Activated naive CD4-positive, alpha-beta T cell treated with anti-CD3 and anti-CD28 coated beads for 36 hours (primary cell): ENCODE results near the gene CCDC88B. TPM values are rescaled to one million over a fixed set of nuclear protein-coding genes. Genes with fewer than 3 reads are reported as not detected.
A peak's percentile ranks its signal among the peaks of the same experiment; 100 is the strongest.

Source experiments
- CTCF ChIA-PET: fragments of 350-600 bp; sonication (Branson Sonifier 250); formaldehyde crosslinking; loops from one replicate; lab custom pipeline; 2021; ENCODE audit warnings: antibody characterized with exemption; lab: Charles Lee
- DNase-seq: peaks from one replicate; pipeline ENCODE4 v3.0.0-alpha.2; 2020
- H3K27ac Mint-ChIP-seq: one replicate; pipeline ENCODE4 v1.8.0; 2021; ENCODE audit warnings: mild to moderate bottlenecking, mixed read lengths
- H3K27me3 Mint-ChIP-seq: one replicate; pipeline ENCODE4 v1.8.0; 2021; ENCODE audit warnings: low read depth, mixed read lengths
- H3K36me3 Mint-ChIP-seq: one replicate; pipeline ENCODE4 v1.8.0; 2021; ENCODE audit warnings: low read depth, mixed read lengths
- H3K4me1 Mint-ChIP-seq: one replicate; pipeline ENCODE4 v1.8.0; 2021; ENCODE audit warnings: low read depth, mixed read lengths
- H3K4me3 Mint-ChIP-seq: one replicate; pipeline ENCODE4 v1.8.0; 2021; ENCODE audit warnings: mild to moderate bottlenecking, moderate library complexity, mixed read lengths
- H3K9me3 Mint-ChIP-seq: one replicate; pipeline ENCODE4 v1.8.0; 2021; ENCODE audit warnings: mixed read lengths
- intact Hi-C: fragments of 100-400 bp; cut with micrococcal nuclease; formaldehyde crosslinking; loops from one replicate; pipeline ENCODE4 v1.15.1; 2023
- total RNA-seq, 2 experiments: library from RNA; stranded (reverse); gene quantifications; one replicate each; pipeline ENCODE4 v1.2.3, GENCODE V29; 2021

CCDC88B gene
- total RNA-seq, 2 experiments from 2014 or later: 53.2 to 61.9 TPM

DNA sequence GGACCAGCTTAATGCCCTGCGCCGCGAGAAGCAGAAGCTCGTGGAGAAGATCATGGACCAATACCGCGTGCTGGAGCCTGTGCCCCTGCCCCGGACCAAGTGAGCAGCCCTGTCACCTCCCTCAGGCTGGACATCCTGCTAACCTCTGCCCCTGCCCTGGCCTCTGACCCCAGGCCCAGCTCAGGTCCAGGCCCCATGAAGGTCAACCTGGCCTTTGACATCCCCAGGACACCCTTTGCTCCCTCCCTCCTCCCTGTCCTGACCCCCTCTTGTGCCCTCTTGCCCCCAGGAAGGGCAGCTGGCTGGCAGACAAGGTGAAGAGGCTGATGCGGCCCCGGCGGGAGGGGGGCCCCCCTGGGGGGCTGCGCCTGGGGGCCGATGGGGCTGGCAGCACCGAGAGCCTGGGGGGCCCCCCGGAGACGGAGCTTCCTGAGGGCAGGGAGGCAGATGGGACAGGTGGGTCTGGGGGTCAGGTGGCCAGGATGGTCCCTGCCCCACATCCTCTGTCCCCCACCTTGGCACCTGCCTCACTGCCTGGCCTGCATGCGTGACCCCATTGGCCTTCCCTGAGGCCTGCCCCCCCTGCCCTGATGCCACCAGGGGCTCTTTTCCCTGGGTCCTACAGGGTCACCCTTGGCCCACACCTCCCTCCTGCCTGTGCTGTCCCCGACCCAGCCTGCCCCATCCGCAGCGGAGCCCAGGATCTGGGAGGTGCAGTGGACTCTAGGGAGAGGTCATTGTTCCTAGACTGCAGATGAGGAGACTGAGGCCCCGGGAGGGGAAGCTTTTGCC is 13.9 kb downstream of the CCDC88B start:
- H3K27ac Mint-ChIP-seq: no peak overlapping the region
- H3K27me3 Mint-ChIP-seq: no peaks in the 10 kb centered on the region
- DNase-seq: no peak
- intact Hi-C loops: no loop called here
- H3K4me3 Mint-ChIP-seq: no peak overlapping the region
- peaks cover 16% of the 10 kb centered on the region for H3K4me1 Mint-ChIP-seq
- no peaks in the 10 kb centered on the region for H3K9me3 Mint-ChIP-seq
- H3K36me3 Mint-ChIP-seq: peaks cover 2% of the 10 kb centered on the region
- CTCF ChIA-PET: interaction anchor here (1.0 to 7.0 kb wide), 6 partner anchors 11 to 95 kb away, joined by 3 to 61 read pairs (median 8); partner anchors contain the start of genes CCDC88B, PRDX5 and TRMT112

DNA sequence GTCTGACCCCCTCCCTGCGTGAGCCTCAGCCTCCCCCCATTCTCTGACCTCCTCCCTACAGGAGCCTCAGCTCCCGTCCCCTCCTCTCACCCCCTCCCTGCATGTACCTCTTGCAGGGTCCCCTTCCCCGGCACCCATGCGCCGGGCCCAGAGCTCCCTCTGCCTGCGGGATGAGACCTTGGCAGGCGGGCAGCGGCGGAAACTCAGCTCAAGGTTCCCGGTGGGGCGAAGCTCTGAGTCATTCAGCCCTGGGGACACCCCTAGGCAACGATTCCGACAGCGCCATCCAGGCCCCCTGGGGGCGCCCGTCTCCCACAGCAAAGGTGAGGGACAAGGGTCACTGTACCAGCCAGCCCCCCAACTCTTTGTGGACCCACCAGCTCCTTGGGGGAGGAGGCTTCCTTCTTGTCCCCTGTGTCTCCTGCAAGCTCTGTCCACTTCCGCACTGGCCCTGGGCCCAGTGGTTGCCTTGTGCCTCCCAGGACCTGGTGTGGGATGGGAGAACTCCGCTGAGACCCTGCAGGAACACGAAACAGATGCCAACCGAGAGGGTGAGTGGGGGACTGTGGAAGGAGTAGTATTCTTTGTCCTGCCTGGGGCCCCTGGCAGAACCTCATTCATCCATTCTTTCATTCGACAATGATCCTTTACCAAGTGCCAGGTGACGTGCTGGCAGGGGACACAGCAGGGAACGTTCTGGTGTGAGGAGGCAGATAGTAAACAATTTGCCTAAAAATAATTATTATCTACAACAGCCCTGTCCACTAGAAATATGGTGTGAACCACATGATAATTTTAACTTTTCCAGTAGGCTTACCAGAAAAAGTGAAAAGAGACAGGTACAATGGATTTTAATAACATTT is 15.3 kb downstream of the CCDC88B start:
- intact Hi-C loops: loop anchor here (1.0 to 5.0 kb wide), 5 partner anchors 15 to 367 kb away; partner anchors contain the start of genes CCDC88B, NRXN2, PRDX5 and STIP1
- Mint-ChIP-seq H3K27ac (peak overlapping the region; percentile 61), H3K9me3 (no peaks in the 10 kb centered on the region), H3K4me1 (peaks cover 24% of the 10 kb centered on the region), H3K36me3 (peaks cover 2% of the 10 kb centered on the region), H3K27me3 (no peaks in the 10 kb centered on the region), H3K4me3 (no peak overlapping the region)
- CTCF ChIA-PET: interaction anchor here (0.6 to 7.0 kb wide), 14 partner anchors 7 to 1747 kb away, joined by 3 to 61 read pairs (median 4); partner anchors contain the start of genes CCDC88B, PRDX5 and TRMT112
- DNase-seq: peak; percentile 74

DNA sequence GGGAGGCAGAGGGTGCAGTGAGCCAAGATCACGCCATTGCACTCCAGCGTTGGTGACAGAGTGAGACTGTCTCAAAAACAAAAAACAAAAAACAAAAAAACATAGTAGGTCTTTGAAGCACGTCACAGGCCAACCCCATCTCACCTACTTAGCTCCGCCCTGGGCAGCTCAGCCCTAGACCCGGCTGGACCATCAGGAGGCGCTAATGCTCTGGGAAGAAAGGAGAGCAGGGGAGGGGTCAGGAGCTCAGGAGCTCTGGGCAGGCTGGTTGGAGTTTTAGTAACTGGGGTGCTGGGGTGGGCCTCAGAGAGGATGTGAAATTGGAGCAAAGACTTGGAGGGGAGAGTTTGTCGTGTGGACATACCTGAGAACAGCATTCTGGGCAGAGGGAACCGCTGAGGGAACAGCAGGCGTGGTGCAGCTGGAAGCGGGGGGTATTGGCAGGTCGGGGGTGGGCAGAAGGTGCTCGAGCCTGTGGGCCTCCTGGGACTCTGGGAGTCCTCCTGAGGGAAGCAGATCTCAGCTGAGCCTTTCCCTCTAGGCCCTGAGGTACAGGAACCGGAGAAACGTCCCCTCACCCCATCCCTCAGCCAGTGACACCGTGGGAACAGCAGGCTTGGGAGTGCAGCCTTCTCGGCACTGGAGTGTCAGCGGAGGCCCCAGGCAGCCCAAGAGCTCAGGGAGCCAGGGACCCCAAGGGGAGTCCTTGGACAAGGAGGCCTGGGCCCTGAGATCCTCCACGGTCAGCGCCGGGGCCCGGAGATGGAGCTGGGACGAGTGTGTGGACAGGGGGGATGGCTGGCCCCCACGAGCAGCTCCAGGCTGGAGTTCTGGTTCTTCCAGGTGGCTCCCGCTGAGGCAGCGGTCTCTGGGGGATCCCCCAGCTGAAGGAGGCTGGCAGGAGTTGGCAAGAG is 16.8 kb downstream of the CCDC88B start:
- Mint-ChIP-seq H3K4me3 (no peak overlapping the region), H3K27ac (peak overlapping the region; percentile 46), H3K9me3 (no peaks in the 10 kb centered on the region), H3K27me3 (no peaks in the 10 kb centered on the region), H3K4me1 (peaks cover 35% of the 10 kb centered on the region), H3K36me3 (peaks cover 2% of the 10 kb centered on the region)
- CTCF ChIA-PET: interaction anchor here (0.9 to 7.0 kb wide), 3 partner anchors 9 to 93 kb away, joined by 4 to 61 read pairs (median 6); partner anchors contain the start of gene CCDC88B
- DNase-seq: peak; percentile 68
- intact Hi-C loops: loop anchor here (5.0 kb wide), 2 partner anchors 169 to 366 kb away; partner anchors contain the start of genes NRXN2 and STIP1

DNA sequence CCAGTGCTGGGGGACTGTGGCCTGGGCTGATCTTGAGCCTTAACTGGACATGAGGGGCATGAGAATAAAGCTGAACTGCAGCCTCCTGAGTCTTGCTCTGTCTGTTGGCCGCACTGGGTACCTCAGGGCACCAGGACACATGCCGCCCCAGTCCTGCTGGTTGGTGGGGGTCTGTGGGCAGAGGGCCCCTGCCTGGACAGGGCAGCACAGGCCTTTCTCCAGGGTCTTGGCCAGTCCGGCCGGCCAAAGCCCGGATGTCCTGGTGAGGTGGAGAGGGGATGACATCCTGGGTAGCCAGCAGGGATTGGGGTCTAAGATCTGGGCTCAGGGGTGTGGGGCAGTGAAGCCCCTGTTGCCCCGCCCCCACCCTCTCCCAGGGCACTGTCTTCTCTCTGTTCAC is 17.4 kb downstream of the CCDC88B start:
- H3K27me3 Mint-ChIP-seq: no peaks in the 10 kb centered on the region
- DNase-seq: no peak
- CTCF ChIA-PET: interaction anchor here (0.9 to 7.0 kb wide), 4 partner anchors 14 to 92 kb away, joined by 3 to 61 read pairs (median 6); partner anchors contain the start of genes CCDC88B, PRDX5 and TRMT112
- H3K4me1 Mint-ChIP-seq: peaks cover 41% of the 10 kb centered on the region
- no peaks in the 10 kb centered on the region for H3K9me3 Mint-ChIP-seq
- intact Hi-C loops: loop anchor here (5.0 kb wide), 2 partner anchors 170 to 365 kb away; partner anchors contain the start of genes NRXN2 and STIP1
- H3K36me3 Mint-ChIP-seq: peaks cover 7% of the 10 kb centered on the region
- H3K27ac Mint-ChIP-seq: no peak overlapping the region
- H3K4me3 Mint-ChIP-seq: no peak overlapping the region

DNA sequence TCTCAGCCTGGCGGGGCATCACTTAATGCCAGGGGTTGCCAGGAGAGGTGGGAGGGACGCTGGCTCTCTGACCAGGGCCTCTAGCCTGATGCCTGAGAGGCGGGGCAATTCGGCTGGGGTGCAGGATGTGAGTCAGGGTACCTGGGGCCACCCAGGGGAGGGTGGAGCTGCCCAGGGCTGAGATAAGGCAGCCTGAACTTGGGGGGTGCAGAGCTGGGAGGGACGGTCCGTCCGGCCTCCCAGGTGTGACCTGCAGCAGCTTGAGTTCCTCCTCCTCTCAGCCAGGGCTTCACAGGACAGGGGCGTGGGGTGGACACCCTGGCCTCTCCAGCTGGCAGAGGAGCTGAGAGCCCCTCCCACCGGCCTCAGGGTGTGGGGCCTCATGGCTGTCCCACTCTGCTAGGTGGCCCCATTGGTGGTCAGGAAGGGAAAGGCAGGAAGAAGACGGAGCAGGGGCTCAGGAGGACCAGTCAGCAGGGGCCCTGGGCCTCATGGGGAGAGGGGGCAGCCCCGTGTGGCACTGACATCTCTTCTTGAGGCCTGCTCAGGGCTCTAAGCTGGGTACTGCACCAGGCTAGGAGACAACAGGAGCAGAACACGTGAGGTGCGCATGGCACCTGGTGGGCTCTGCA is 18.0 kb downstream of the CCDC88B start:
- Mint-ChIP-seq H3K27ac (no peak overlapping the region), H3K4me3 (peak overlapping the region; percentile 45), H3K27me3 (no peaks in the 10 kb centered on the region), H3K4me1 (peaks cover 41% of the 10 kb centered on the region), H3K36me3 (peaks cover 9% of the 10 kb centered on the region), H3K9me3 (no peaks in the 10 kb centered on the region)
- CTCF ChIA-PET: interaction anchor here (0.7 to 7.0 kb wide), 5 partner anchors 15 to 92 kb away, joined by 3 to 61 read pairs (median 3); partner anchors contain the start of genes CCDC88B, PRDX5 and TRMT112
- intact Hi-C loops: loop anchor here (2.0 to 5.0 kb wide), 3 partner anchors 91 to 364 kb away; partner anchors contain the start of genes NRXN2 and STIP1
- DNase-seq: peak; percentile 79

DNA sequence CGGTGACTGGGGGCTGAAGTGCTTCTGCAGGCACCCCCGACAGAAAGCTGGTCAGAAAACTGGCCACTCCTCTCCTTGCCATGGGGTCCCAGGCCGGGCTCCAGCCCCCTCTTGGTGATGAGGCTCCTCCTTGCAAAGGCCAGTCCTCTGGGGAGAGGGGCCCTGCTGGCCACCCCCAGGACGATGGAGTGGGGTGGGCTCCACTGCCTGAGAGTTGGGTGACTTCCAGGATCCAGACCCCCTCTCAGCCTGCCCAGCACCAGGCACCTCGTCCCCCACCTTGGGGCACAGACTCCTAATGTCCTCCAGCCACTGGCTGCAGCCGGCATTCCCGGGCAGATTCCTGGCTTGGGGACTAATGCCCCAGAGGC is 18.5 kb downstream of the CCDC88B start:
- no peak overlapping the region for H3K27ac Mint-ChIP-seq
- no peak for DNase-seq
- no peaks in the 10 kb centered on the region for H3K27me3 Mint-ChIP-seq
- CTCF ChIA-PET: interaction anchor here (0.7 to 7.0 kb wide), 5 partner anchors 16 to 91 kb away, joined by 3 to 61 read pairs (median 3); partner anchors contain the start of genes CCDC88B, PRDX5 and TRMT112
- H3K36me3 Mint-ChIP-seq: peaks cover 11% of the 10 kb centered on the region
- H3K4me3 Mint-ChIP-seq: peak overlapping the region; percentile 45
- intact Hi-C loops: loop anchor here (2.0 to 5.0 kb wide), 3 partner anchors 90 to 364 kb away; partner anchors contain the start of genes NRXN2 and STIP1
- peaks cover 41% of the 10 kb centered on the region for H3K4me1 Mint-ChIP-seq
- H3K9me3 Mint-ChIP-seq: no peaks in the 10 kb centered on the region

- intact Hi-C loops: loop anchor here (2.0 to 5.0 kb wide), 3 partner anchors 90 to 363 kb away; partner anchors contain the start of genes NRXN2 and STIP1
- DNase-seq: peak; percentile 60
- Mint-ChIP-seq H3K4me1 (peaks cover 41% of the 10 kb centered on the region), H3K9me3 (no peaks in the 10 kb centered on the region), H3K27ac (peak within 1 kb of the TSS; percentile 34), H3K36me3 (peaks cover 14% of the 10 kb centered on the region), H3K27me3 (no peaks in the 10 kb centered on the region), H3K4me3 (peak within 1 kb of the TSS; percentile 91)
- CTCF ChIA-PET: interaction anchor here (0.7 to 2.2 kb wide), 10 partner anchors 10 to 330 kb away, joined by 3 to 7 read pairs (median 4); partner anchors contain the start of genes PRDX5 and TRMT112
Observed at GRCh38 chr11:64358907-64359711, 19.1 kb downstream of the CCDC88B start, which contains the start of gene RPS6KA4. Gene RPS6KA4 (plus strand): TSS chr11:64359162. CDS start chr11:64359236, 74 bp downstream.

GRCh38 chr11:64359712-64360445 is 19.9 kb downstream of the CCDC88B start:
- peak; percentile 49 for DNase-seq
- Mint-ChIP-seq H3K27me3 (no peaks in the 10 kb centered on the region), H3K9me3 (no peaks in the 10 kb centered on the region), H3K4me3 (peak overlapping the region; percentile 91), H3K27ac (peak overlapping the region; percentile 34), H3K4me1 (peaks cover 41% of the 10 kb centered on the region), H3K36me3 (peaks cover 18% of the 10 kb centered on the region)
- intact Hi-C loops: loop anchor here (2.0 to 5.0 kb wide), 4 partner anchors 89 to 362 kb away; partner anchors contain the start of genes NRXN2 and STIP1
- CTCF ChIA-PET: interaction anchor here (0.8 to 2.2 kb wide), 12 partner anchors 10 to 329 kb away, joined by 3 to 7 read pairs (median 4); partner anchors contain the start of genes PRDX5 and TRMT112

DNA sequence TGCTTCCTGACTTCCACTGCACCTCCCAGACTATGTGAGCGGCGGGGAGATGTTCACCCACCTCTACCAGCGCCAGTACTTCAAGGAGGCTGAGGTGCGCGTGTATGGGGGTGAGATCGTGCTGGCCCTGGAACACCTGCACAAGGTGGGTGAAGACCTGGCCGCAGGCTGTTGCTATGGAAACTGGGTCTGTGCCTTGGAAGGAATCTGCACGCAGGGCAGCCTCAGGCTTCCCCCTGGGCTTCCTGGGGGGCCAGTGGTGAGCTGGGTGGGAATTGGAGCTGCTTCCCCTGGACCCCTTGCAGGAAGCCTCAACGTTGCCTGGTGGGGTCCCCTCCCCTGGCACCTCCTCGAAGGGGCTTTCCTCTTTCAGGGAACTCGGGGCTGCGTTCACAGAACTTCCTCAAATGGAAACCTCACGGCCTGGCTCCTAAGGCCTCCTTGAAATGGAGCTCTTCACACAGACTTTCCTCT is 20.5 kb downstream of the CCDC88B start:
- Mint-ChIP-seq H3K4me1 (peaks cover 39% of the 10 kb centered on the region), H3K9me3 (no peaks in the 10 kb centered on the region), H3K27me3 (no peaks in the 10 kb centered on the region), H3K4me3 (peak overlapping the region; percentile 91), H3K36me3 (peaks cover 18% of the 10 kb centered on the region), H3K27ac (no peak overlapping the region)
- CTCF ChIA-PET: interaction anchor here (0.8 to 1.6 kb wide), 9 partner anchors 11 to 225 kb away, joined by 3 to 7 read pairs (median 3); partner anchors contain the start of genes PRDX5 and TRMT112
- DNase-seq: no peak
- intact Hi-C loops: loop anchor here (5.0 kb wide), 1 partner anchor 292 kb away; no protein-coding TSS in a partner anchor
